SK-N-SH treated with all-trans-retinoic acid at 6 μM for 48 hours (cell line): Measurements from ENCODE around the gene THAP5.
"Not testable (repeated sequence)": the region's sequence is repeated elsewhere in the genome, so short reads cannot be mapped to it uniquely, and the experiment has no call there.

Experiments used
- ATAC-seq: fragments of 200-7000 bp; cut with Tn5 transposase; 3 replicates; pipeline ENCODE4 v1.9.1; 2020; ENCODE audit warnings: mild to moderate bottlenecking, moderate library complexity
- BACH2 ChIP-seq: fragments of 250-450 bp; sonication (Bioruptor Pico); IDR thresholded peaks from 2 replicates; pipeline ENCODE4 v1.9.0; 2021; ENCODE audit warnings: mild to moderate bottlenecking, borderline replicate concordance
- CSDC2 ChIP-seq: fragments of 250-450 bp; sonication (Bioruptor Pico); IDR thresholded peaks from 2 replicates; pipeline ENCODE4 v1.5.0; 2020; ENCODE audit warnings: mild to moderate bottlenecking, moderate library complexity
- ESRRG ChIP-seq: fragments of 250-450 bp; sonication (Bioruptor Pico); IDR thresholded peaks from 2 replicates; pipeline ENCODE4 v1.6.1; 2021; ENCODE audit warnings: mild to moderate bottlenecking
- GLIS3 ChIP-seq: fragments of 250-450 bp; sonication (Bioruptor Pico); IDR thresholded peaks from 2 replicates; pipeline ENCODE4 v1.5.0; 2020; ENCODE audit warnings: mild to moderate bottlenecking, moderate library complexity
- ISL1 ChIP-seq: fragments of 250-450 bp; sonication (Bioruptor Pico); IDR thresholded peaks from 2 replicates; pipeline ENCODE4 v2.1.2; 2022; ENCODE audit warnings: mild to moderate bottlenecking, moderate library complexity
- PPARA ChIP-seq: fragments of 250-450 bp; sonication (Bioruptor Pico); IDR thresholded peaks from 2 replicates; pipeline ENCODE4 v1.5.0; 2020; ENCODE audit warnings: mild to moderate bottlenecking, borderline replicate concordance
- TCF4 ChIP-seq: fragments of 250-450 bp; sonication (Bioruptor Pico); IDR thresholded peaks from 2 replicates; pipeline ENCODE4 v1.8.0; 2021; ENCODE audit warnings: mild to moderate bottlenecking, moderate library complexity, borderline replicate concordance
- TOX ChIP-seq: fragments of 250-450 bp; sonication (Bioruptor Pico); IDR thresholded peaks from 2 replicates; pipeline ENCODE4 v1.8.0; 2021; ENCODE audit warnings: mild to moderate bottlenecking, moderate library complexity, borderline replicate concordance
- ZC3H10 ChIP-seq: fragments of 250-450 bp; sonication (Bioruptor Pico); IDR thresholded peaks from 2 replicates; pipeline ENCODE4 v1.5.1; 2021; ENCODE audit warnings: mild to moderate bottlenecking, moderate library complexity
- ZFP30 ChIP-seq: fragments of 450-650 bp; formaldehyde crosslinking; IDR thresholded peaks from 2 replicates; pipeline ENCODE4 v1.5.0; 2022; ENCODE audit warnings: mild to moderate bottlenecking, moderate library complexity
- ZNF565 ChIP-seq: fragments of 450-650 bp; formaldehyde crosslinking; conservative IDR thresholded peaks from 2 replicates; pipeline ENCODE4 v1.5.0; 2020; ENCODE audit warnings: low read depth, mild to moderate bottlenecking, moderate library complexity
- ZNF70 ChIP-seq: fragments of 450-650 bp; formaldehyde crosslinking; IDR thresholded peaks from 2 replicates; pipeline ENCODE4 v1.5.0; 2020; ENCODE audit warnings: mild to moderate bottlenecking, moderate library complexity
- ZNF8 ChIP-seq: fragments of 450-650 bp; formaldehyde crosslinking; IDR thresholded peaks from 2 replicates; pipeline ENCODE4 v1.5.0; 2020; ENCODE audit warnings: mild to moderate bottlenecking, moderate library complexity
- TF ChIP-seq, protein P1 (sequence below): fragments of 250-450 bp; sonication (Bioruptor Pico); IDR thresholded peaks from 2 replicates; pipeline ENCODE4 v1.5.1; 2021; ENCODE audit warnings: mild to moderate bottlenecking, moderate library complexity
- TF ChIP-seq, protein P2 (sequence below): fragments of 250-450 bp; sonication (Bioruptor Pico); IDR thresholded peaks from 2 replicates; pipeline ENCODE4 v1.8.0; 2021; ENCODE audit warnings: low read depth, mild to moderate bottlenecking, moderate library complexity, borderline replicate concordance
- TF ChIP-seq, protein P3 (sequence below): fragments of 250-450 bp; sonication (Bioruptor Pico); IDR thresholded peaks from 2 replicates; pipeline ENCODE4 v1.8.0; 2020; ENCODE audit warnings: mild to moderate bottlenecking, moderate library complexity, borderline replicate concordance
- TF ChIP-seq, protein P4 (sequence below): fragments of 250-450 bp; sonication (Bioruptor Pico); IDR thresholded peaks from 2 replicates; pipeline ENCODE4 v1.5.0; 2020; ENCODE audit warnings: mild to moderate bottlenecking, moderate library complexity
- TF ChIP-seq, protein P5 (sequence below): fragments of 250-450 bp; sonication (Bioruptor Pico); IDR thresholded peaks from 2 replicates; pipeline ENCODE4 v1.5.1; 2020; ENCODE audit warnings: low read depth, mild to moderate bottlenecking, moderate library complexity

The THAP5 gene

DNA sequence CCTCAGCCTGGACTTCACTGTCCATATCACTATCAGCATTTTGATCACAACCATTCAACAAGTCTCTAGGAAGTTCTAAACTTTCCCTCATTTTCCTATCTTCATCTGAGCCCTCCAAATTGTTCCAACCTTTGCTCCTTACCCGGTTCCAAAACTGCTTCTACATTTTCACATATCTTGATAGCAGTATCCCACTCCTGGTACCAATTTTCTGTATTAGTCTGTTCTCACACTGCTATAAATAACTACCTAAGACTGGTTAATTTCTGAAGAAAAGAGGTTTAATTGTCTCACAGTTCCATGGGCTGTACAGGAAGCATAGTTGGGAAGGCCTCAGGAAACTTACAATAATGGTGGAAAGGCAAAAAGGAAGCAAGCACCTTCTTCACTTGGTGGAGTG is 11.9 kb downstream of the THAP5 start:
- no peak for TF ChIP-seq BACH2 (CRISPR knock-in tag)
- TF ChIP-seq, protein P1, sequence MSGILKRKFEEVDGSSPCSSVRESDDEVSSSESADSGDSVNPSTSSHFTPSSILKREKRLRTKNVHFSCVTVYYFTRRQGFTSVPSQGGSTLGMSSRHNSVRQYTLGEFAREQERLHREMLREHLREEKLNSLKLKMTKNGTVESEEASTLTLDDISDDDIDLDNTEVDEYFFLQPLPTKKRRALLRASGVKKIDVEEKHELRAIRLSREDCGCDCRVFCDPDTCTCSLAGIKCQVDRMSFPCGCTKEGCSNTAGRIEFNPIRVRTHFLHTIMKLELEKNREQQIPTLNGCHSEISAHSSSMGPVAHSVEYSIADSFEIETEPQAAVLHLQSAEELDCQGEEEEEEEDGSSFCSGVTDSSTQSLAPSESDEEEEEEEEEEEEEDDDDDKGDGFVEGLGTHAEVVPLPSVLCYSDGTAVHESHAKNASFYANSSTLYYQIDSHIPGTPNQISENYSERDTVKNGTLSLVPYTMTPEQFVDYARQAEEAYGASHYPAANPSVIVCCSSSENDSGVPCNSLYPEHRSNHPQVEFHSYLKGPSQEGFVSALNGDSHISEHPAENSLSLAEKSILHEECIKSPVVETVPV (CRISPR knock-in tag) = no peak
- no peak for TF ChIP-seq ZNF8
- TF ChIP-seq GLIS3 (CRISPR knock-in tag) = no peak
- TF ChIP-seq, protein P2, sequence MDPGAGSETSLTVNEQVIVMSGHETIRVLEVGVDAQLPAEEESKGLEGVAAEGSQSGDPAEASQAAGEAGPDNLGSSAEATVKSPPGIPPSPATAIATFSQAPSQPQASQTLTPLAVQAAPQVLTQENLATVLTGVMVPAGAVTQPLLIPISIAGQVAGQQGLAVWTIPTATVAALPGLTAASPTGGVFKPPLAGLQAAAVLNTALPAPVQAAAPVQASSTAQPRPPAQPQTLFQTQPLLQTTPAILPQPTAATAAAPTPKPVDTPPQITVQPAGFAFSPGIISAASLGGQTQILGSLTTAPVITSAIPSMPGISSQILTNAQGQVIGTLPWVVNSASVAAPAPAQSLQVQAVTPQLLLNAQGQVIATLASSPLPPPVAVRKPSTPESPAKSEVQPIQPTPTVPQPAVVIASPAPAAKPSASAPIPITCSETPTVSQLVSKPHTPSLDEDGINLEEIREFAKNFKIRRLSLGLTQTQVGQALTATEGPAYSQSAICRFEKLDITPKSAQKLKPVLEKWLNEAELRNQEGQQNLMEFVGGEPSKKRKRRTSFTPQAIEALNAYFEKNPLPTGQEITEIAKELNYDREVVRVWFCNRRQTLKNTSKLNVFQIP (CRISPR knock-in tag) = no peak
- TF ChIP-seq ISL1 (CRISPR knock-in tag) = no peak
- no peak for TF ChIP-seq ZNF70
- no peak for TF ChIP-seq ZFP30 (CRISPR knock-in tag)
- TF ChIP-seq, protein P3, sequence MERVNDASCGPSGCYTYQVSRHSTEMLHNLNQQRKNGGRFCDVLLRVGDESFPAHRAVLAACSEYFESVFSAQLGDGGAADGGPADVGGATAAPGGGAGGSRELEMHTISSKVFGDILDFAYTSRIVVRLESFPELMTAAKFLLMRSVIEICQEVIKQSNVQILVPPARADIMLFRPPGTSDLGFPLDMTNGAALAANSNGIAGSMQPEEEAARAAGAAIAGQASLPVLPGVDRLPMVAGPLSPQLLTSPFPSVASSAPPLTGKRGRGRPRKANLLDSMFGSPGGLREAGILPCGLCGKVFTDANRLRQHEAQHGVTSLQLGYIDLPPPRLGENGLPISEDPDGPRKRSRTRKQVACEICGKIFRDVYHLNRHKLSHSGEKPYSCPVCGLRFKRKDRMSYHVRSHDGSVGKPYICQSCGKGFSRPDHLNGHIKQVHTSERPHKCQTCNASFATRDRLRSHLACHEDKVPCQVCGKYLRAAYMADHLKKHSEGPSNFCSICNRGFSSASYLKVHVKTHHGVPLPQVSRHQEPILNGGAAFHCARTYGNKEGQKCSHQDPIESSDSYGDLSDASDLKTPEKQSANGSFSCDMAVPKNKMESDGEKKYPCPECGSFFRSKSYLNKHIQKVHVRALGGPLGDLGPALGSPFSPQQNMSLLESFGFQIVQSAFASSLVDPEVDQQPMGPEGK (CRISPR knock-in tag) = no peak
- TF ChIP-seq, protein P4, sequence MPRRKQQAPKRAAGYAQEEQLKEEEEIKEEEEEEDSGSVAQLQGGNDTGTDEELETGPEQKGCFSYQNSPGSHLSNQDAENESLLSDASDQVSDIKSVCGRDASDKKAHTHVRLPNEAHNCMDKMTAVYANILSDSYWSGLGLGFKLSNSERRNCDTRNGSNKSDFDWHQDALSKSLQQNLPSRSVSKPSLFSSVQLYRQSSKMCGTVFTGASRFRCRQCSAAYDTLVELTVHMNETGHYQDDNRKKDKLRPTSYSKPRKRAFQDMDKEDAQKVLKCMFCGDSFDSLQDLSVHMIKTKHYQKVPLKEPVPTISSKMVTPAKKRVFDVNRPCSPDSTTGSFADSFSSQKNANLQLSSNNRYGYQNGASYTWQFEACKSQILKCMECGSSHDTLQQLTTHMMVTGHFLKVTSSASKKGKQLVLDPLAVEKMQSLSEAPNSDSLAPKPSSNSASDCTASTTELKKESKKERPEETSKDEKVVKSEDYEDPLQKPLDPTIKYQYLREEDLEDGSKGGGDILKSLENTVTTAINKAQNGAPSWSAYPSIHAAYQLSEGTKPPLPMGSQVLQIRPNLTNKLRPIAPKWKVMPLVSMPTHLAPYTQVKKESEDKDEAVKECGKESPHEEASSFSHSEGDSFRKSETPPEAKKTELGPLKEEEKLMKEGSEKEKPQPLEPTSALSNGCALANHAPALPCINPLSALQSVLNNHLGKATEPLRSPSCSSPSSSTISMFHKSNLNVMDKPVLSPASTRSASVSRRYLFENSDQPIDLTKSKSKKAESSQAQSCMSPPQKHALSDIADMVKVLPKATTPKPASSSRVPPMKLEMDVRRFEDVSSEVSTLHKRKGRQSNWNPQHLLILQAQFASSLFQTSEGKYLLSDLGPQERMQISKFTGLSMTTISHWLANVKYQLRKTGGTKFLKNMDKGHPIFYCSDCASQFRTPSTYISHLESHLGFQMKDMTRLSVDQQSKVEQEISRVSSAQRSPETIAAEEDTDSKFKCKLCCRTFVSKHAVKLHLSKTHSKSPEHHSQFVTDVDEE (CRISPR knock-in tag) = no peak
- no peak for TF ChIP-seq CSDC2 (CRISPR knock-in tag)
- no peak for TF ChIP-seq TCF4 (CRISPR knock-in tag)
- ATAC-seq = no peak

DNA sequence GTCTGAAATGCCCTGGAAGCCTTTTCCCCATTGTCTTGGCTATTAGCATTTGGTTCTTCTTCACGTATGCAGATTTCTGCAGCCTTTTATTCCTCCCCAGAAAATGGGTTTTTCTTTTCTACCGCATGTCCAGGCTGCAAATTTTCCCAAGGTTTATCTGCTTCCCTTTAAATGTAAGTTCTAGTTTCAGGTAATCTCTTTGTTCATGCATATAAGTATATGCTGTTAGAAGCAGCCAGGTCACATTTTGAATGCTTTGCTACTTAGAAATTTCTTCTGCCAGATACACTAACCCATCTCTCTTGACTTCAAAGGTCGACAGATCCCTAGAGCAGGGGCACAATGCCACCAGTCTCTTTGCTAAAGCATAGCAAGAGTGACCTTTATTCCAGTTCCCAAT is 12.3 kb downstream of the THAP5 start:
- no peak for ATAC-seq
- TF ChIP-seq, protein P5, sequence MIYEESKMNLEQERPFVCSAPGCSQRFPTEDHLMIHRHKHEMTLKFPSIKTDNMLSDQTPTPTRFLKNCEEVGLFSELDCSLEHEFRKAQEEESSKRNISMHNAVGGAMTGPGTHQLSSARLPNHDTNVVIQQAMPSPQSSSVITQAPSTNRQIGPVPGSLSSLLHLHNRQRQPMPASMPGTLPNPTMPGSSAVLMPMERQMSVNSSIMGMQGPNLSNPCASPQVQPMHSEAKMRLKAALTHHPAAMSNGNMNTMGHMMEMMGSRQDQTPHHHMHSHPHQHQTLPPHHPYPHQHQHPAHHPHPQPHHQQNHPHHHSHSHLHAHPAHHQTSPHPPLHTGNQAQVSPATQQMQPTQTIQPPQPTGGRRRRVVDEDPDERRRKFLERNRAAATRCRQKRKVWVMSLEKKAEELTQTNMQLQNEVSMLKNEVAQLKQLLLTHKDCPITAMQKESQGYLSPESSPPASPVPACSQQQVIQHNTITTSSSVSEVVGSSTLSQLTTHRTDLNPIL (CRISPR knock-in tag) = no peak
- no peak for TF ChIP-seq ZC3H10
- TF ChIP-seq, protein P2 (CRISPR knock-in tag) = no peak
- no peak for TF ChIP-seq ZNF70
- no peak for TF ChIP-seq ZFP30 (CRISPR knock-in tag)
- TF ChIP-seq TOX (CRISPR knock-in tag) = no peak
- no peak for TF ChIP-seq ZNF8
- no peak for TF ChIP-seq CSDC2 (CRISPR knock-in tag)
- TF ChIP-seq BACH2 (CRISPR knock-in tag) = no peak
- no peak for TF ChIP-seq PPARA (CRISPR knock-in tag)
- no peak for TF ChIP-seq GLIS3 (CRISPR knock-in tag)
- TF ChIP-seq ESRRG = no peak
- TF ChIP-seq, protein P4 (CRISPR knock-in tag) = no peak
- no peak for TF ChIP-seq ZNF565
- TF ChIP-seq, protein P3 (CRISPR knock-in tag) = no peak
- TF ChIP-seq, all 23 proteins: peak for 0

DNA sequence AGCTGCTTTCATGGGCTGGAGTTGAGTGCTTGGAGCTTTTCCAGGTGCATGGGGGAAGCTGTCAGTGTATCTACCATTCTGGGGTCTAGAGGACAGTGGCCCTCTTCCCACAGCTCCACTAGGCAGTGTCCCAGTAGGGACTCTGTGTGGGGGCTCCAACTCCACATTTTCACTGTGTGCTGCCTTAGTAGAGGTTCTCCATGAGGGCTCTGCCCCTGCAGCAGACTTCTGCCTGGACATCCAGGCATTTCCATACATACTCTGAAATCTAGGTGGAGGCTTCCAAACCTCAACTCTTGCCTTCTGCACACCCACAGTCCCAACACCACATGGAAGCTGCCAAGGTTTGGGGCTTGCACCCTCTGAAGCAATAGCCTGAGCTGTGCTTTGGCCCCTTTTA is 12.8 kb downstream of the THAP5 start:
- not testable (repeated sequence) for ATAC-seq

DNA sequence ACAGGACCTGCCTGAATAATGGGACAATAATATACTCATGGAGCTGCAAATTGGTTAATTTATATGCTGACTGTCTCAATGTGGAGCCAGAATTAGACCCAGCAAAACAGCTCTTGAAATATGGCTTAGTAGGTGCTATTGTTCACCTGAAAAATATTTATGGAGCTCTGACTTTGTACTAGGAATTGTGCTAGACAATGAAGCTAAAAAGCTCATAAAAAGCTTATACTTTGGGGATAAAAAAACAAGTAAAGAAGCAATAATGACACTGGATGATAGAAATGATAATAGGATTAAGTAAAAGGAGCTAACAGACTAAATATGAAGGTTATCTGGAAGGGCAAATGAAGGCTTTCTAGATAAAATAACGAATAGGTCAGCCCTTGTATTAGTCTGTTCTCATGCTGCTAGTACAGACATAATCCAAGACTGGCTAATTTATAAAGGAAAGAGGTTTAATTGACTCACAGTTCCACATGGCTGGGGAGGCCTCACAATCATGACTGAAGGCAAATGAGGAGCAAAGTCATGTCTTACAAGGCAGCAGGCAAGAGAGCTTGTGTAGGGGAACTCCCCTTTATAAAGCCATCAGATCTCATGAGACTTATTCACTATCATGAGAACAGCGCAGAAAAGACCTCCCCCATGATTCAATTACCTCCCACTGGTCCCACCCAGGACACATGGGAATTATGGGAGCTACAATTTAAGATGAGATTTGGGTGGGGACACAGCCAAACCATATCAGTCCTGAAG is 21.2 kb downstream of the THAP5 start:
- not testable (repeated sequence) for ATAC-seq
